ENCODE results near the gene ATP9B.

Gene ATP9B

DNA sequence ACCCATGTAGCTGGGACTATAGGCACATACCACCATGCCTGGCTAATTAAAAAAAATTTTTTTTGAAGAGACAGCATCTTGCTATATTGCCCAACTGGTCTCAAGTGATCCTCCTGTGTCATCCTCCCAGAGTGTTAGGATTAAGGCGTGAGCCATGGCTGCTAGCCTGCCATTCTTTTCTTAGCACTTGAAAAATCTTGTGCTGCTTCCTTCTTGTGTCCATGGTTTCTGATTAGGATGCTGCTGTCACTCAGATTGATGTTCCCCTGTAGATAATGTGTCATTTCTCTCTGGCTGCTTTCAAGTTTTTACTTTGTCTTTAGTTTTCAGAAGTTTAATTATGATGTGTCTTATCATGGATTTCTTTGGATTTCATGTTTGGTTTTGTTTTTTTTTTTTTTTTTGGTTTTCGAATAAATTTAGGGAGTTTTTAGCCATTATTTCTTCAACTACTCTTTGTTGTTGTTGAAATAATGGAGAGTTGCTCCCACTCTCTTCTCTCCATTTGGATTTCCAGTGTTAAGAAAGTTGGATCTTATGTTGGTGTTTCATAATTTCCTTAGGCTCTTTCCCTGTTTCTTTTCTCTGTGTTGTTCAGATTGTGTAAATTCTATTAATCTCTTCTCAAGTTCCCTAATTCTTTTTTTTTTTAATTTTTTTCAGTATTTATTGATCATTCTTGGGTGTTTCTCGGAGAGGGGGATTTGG, 2.5 kb downstream of the ATP9B start:
- TF ChIP-seq SIN3A (IDR thresholded peaks at IDR 0.05; ENCODE audit: borderline replicate concordance, insufficient read depth, low read length), result no peak
- no peak for TF ChIP-seq FOXP2 (optimal IDR thresholded peaks at IDR 0.05; ENCODE audit: borderline replicate concordance, extremely low read depth, extremely low read length, insufficient read depth)
- TF ChIP-seq POLR2AphosphoS5 (IDR thresholded peaks at IDR 0.05; ENCODE audit: low read depth, low read length), result no peak
- TF ChIP-seq, protein P1, sequence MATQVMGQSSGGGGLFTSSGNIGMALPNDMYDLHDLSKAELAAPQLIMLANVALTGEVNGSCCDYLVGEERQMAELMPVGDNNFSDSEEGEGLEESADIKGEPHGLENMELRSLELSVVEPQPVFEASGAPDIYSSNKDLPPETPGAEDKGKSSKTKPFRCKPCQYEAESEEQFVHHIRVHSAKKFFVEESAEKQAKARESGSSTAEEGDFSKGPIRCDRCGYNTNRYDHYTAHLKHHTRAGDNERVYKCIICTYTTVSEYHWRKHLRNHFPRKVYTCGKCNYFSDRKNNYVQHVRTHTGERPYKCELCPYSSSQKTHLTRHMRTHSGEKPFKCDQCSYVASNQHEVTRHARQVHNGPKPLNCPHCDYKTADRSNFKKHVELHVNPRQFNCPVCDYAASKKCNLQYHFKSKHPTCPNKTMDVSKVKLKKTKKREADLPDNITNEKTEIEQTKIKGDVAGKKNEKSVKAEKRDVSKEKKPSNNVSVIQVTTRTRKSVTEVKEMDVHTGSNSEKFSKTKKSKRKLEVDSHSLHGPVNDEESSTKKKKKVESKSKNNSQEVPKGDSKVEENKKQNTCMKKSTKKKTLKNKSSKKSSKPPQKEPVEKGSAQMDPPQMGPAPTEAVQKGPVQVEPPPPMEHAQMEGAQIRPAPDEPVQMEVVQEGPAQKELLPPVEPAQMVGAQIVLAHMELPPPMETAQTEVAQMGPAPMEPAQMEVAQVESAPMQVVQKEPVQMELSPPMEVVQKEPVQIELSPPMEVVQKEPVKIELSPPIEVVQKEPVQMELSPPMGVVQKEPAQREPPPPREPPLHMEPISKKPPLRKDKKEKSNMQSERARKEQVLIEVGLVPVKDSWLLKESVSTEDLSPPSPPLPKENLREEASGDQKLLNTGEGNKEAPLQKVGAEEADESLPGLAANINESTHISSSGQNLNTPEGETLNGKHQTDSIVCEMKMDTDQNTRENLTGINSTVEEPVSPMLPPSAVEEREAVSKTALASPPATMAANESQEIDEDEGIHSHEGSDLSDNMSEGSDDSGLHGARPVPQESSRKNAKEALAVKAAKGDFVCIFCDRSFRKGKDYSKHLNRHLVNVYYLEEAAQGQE (IDR thresholded peaks at IDR 0.05; ENCODE audit: insufficient read depth in 1 of 2, low read depth in 2 of 2, low read length in 2 of 2), result no peak
- no peak for TF ChIP-seq TAF1 (IDR thresholded peaks at IDR 0.05; ENCODE audit: borderline replicate concordance, insufficient read depth, low read length)

DNA sequence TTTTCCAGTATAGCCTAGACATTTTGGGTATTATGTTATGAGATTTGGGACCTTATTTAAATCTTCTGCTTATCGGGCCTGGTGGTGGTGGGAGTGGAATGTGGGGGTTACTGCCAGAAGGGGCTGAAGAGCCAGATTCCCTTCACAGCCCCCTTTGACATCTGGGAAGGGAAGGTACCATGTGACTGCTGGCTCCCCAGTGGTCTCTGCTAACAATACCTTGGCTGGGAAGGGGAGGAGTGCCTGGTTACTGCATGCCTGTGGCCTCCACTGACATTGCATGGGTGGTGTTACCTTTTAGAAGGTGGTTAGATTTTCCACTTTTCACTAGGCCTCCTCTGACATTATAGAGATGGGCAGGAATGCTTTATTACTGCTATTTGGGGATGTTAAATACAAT, 8.0 kb downstream of the ATP9B start:
- TF ChIP-seq FOXP2 (optimal IDR thresholded peaks at IDR 0.05; ENCODE audit: borderline replicate concordance, extremely low read depth, extremely low read length, insufficient read depth), result no peak
- TF ChIP-seq TAF1 (IDR thresholded peaks at IDR 0.05; ENCODE audit: borderline replicate concordance, insufficient read depth, low read length), result no peak
- TF ChIP-seq, protein P1 (IDR thresholded peaks at IDR 0.05; ENCODE audit: insufficient read depth in 1 of 2, low read depth in 2 of 2, low read length in 2 of 2), result no peak
- no peak for TF ChIP-seq SIN3A (IDR thresholded peaks at IDR 0.05; ENCODE audit: borderline replicate concordance, insufficient read depth, low read length)
- TF ChIP-seq POLR2AphosphoS5 (IDR thresholded peaks at IDR 0.05; ENCODE audit: low read depth, low read length), result no peak

DNA sequence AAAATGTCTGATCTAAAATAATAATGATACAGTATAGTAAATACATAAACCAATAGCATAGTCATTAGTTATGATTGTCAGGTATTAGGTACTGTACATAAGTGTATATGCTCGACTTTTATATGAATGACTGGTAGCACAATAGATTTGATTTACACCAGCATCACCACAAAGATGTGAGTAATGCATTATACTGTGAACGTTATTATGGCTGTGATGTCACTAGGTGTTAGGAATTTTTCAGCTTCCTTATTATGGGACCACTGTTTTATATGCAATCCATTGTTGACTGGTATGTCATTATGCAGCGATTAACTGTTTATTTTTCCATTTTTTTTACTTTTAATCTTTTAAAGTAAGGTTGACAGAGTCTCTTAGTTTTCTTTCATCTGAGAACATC, 23.7 kb downstream of the ATP9B start:
- TF ChIP-seq SIN3A (IDR thresholded peaks at IDR 0.05; ENCODE audit: borderline replicate concordance, insufficient read depth, low read length), result no peak
- TF ChIP-seq, protein P1 (IDR thresholded peaks at IDR 0.05; ENCODE audit: insufficient read depth in 1 of 2, low read depth in 2 of 2, low read length in 2 of 2), result no peak
- TF ChIP-seq TAF1 (IDR thresholded peaks at IDR 0.05; ENCODE audit: borderline replicate concordance, insufficient read depth, low read length), result no peak
- no peak for TF ChIP-seq POLR2AphosphoS5 (IDR thresholded peaks at IDR 0.05; ENCODE audit: low read depth, low read length)
- no peak for TF ChIP-seq FOXP2 (optimal IDR thresholded peaks at IDR 0.05; ENCODE audit: borderline replicate concordance, extremely low read depth, extremely low read length, insufficient read depth)

DNA sequence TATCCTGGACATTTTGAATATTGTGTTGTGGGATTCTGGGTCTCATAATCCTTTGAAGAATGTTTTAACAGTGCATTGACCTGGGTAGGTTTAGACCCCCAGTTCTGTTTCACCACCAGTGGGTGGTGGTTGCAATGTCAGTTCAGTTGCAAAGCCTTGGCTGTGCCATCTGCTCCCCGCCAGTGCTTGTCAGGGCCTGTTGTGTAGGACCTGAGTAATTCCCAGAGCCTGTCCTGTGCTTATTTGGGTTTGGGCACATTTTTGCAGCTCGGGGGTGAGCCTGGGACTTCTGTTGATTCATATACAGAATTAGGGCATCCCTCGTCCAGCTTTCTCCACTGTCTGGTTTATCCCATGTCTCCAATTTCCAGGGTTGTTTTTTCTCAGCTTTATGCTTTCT, 24.8 kb downstream of the ATP9B start:
- TF ChIP-seq POLR2AphosphoS5 (IDR thresholded peaks at IDR 0.05; ENCODE audit: low read depth, low read length) (no peak), FOXP2 (optimal IDR thresholded peaks at IDR 0.05; ENCODE audit: borderline replicate concordance, extremely low read depth, extremely low read length, insufficient read depth) (no peak), TAF1 (IDR thresholded peaks at IDR 0.05; ENCODE audit: borderline replicate concordance, insufficient read depth, low read length) (no peak), SIN3A (IDR thresholded peaks at IDR 0.05; ENCODE audit: borderline replicate concordance, insufficient read depth, low read length) (no peak)
- TF ChIP-seq, protein P1 (IDR thresholded peaks at IDR 0.05; ENCODE audit: insufficient read depth in 1 of 2, low read depth in 2 of 2, low read length in 2 of 2), result no peak
